Endothelial cell of umbilical vein (primary cell): ENCODE data around the gene MAP3K7CL. TPM values are rescaled to one million over a fixed set of nuclear protein-coding genes. Genes with fewer than 3 reads are reported as not detected.

Source experiments
- BruUV-seq: library from RNA; stranded (reverse); fragments of 400-500 nt; replicated peaks from 2 replicates; lab custom pipeline; 2021; lab: Mats Ljungman, UMichigan
- CTCF ChIA-PET: fragments of 300-600, 350-600 bp; sonication (Branson Sonifier 250); formaldehyde crosslinking; loops from one replicate; lab custom pipeline; 2021; ENCODE audit warnings: antibody characterized with exemption, inconsistent platforms; lab: Charles Lee
- POLR2A ChIA-PET: fragments of 300-600, 350-600 bp; sonication (Branson Sonifier 250); formaldehyde crosslinking; loops from one replicate; lab custom pipeline; 2021; ENCODE audit warnings: antibody characterized with exemption, inconsistent platforms; lab: Charles Lee
- DNase-seq: peaks from one replicate; pipeline ENCODE4 v3.0.0-alpha.2; 2011; ENCODE audit warnings: low read depth, low spot score
- FAIRE-seq: peaks from 2 replicates; lab custom pipeline; 2011; peaks lifted over from hg19 to GRCh38; lab: Jason Lieb, UNC
- H2AFZ ChIP-seq: 2 replicates; pipeline ENCODE4 v1.6.0; 2012; ENCODE audit warnings: low read depth, low read length, control low read depth, inconsistent platforms
- H3K27ac ChIP-seq: 2 replicates; pipeline ENCODE4 v1.5.1; 2011; ENCODE audit warnings: low read depth, mild to moderate bottlenecking, control low read depth, low read length, moderate library complexity; ENCODE audit not compliant: insufficient read depth
- H3K27me3 ChIP-seq, 2 experiments: 2 replicates each; pipeline versions ENCODE4 v1.6.0 to v1.6.1; 2011; ENCODE audit warnings: low read length in 2 of 2, mixed read lengths in 1 of 2; ENCODE audit not compliant: control insufficient read depth in 2 of 2, insufficient read depth in 2 of 2
- H3K36me3 ChIP-seq, 2 experiments: 2 replicates in 1 of 2; 3 replicates in 1 of 2; pipeline ENCODE4 v1.5.1; 2011; ENCODE audit warnings: low read length in 2 of 2, mild to moderate bottlenecking in 1 of 2, moderate library complexity in 1 of 2; ENCODE audit not compliant: control insufficient read depth in 2 of 2, insufficient read depth in 2 of 2; ENCODE audit errors: extremely low read depth in 1 of 2
- H3K4me1 ChIP-seq: 3 replicates; pipeline ENCODE4 v1.5.1; 2011; ENCODE audit warnings: mild to moderate bottlenecking, low read length; ENCODE audit not compliant: control insufficient read depth, insufficient read depth; ENCODE audit errors: extremely low read depth
- H3K4me2 ChIP-seq: 2 replicates; pipeline ENCODE4 v1.6.1; 2011; ENCODE audit warnings: low read length, control low read depth, mixed read lengths; ENCODE audit not compliant: insufficient read depth
- H3K4me3 ChIP-seq, 3 experiments: fragments of 200-600 bp in 1 of 3; sonication (generic), shearing (Covaris generic) in 1 of 3; replicated peaks in 1 of 3; 2 replicates each; pipeline ENCODE4 v1.5.1; 2011 to 2016; ENCODE audit warnings: control low read depth in 3 of 3, low read length in 3 of 3, mild to moderate bottlenecking in 2 of 3, inconsistent platforms in 1 of 3, low read depth in 1 of 3, moderate library complexity in 1 of 3; ENCODE audit not compliant: insufficient read depth in 1 of 3
- H3K79me2 ChIP-seq: 2 replicates; pipeline ENCODE4 v1.6.0; 2012; ENCODE audit warnings: low read length, inconsistent platforms; ENCODE audit not compliant: control insufficient read depth, insufficient read depth
- H3K9ac ChIP-seq: replicated peaks from 2 replicates; pipeline ENCODE3; 2011; ENCODE audit warnings: low read length, control low read depth; ENCODE audit not compliant: insufficient read depth; ENCODE audit errors: extremely low read depth
- H3K9me1 ChIP-seq: replicated peaks from 3 replicates; pipeline ENCODE4 v1.6.0; 2011; ENCODE audit warnings: mild to moderate bottlenecking, low read length; ENCODE audit not compliant: control insufficient read depth, insufficient read depth; ENCODE audit errors: extremely low read depth
- H3K9me3 ChIP-seq: replicated peaks from 2 replicates; pipeline ENCODE4 v1.5.1; 2012; ENCODE audit warnings: low read length, inconsistent platforms; ENCODE audit not compliant: control insufficient read depth, insufficient read depth
- H4K20me1 ChIP-seq: replicated peaks from 2 replicates; pipeline ENCODE3; 2011; ENCODE audit warnings: mild to moderate bottlenecking, low read length; ENCODE audit not compliant: control insufficient read depth, insufficient read depth; ENCODE audit errors: extremely low read depth
- CTCF ChIP-seq, 2 donors: IDR thresholded peaks; 1 replicate in 1 of 2; 2 replicates in 1 of 2; pipeline ENCODE4 v1.5.1; 2011; ENCODE audit warnings: low read length in 2 of 2, mild to moderate bottlenecking in 2 of 2, moderate library complexity in 2 of 2, control low read depth in 1 of 2, inconsistent platforms in 1 of 2, low read depth in 1 of 2; ENCODE audit not compliant: insufficient read depth in 1 of 2; ENCODE audit errors: extremely low read depth in 1 of 2
- EZH2 ChIP-seq: IDR thresholded peaks from 2 replicates; pipeline ENCODE4 v1.6.1; 2012; ENCODE audit warnings: borderline replicate concordance, low read depth, mild to moderate bottlenecking, moderate library complexity, low read length, inconsistent platforms; ENCODE audit not compliant: severe bottlenecking
- GATA2 ChIP-seq: IDR thresholded peaks from 2 replicates; pipeline ENCODE4 v1.7.0; 2011; ENCODE audit warnings: low read depth, mild to moderate bottlenecking, moderate library complexity, mixed read lengths, low read length; ENCODE audit not compliant: insufficient read length, insufficient read depth
- JUN ChIP-seq: IDR thresholded peaks from 2 replicates; pipeline ENCODE4 v1.6.1; 2011; ENCODE audit warnings: borderline replicate concordance, low read depth; ENCODE audit not compliant: insufficient read length, insufficient read depth
- MAX ChIP-seq: IDR thresholded peaks from 2 replicates; pipeline ENCODE4 v1.6.1; 2011; ENCODE audit not compliant: insufficient read depth, insufficient read length
- MYC ChIP-seq: IDR thresholded peaks from one replicate; pipeline ENCODE4 v1.6.1; 2011; ENCODE audit warnings: mild to moderate bottlenecking, low read depth, low read length
- dilution Hi-C: fragments of 300-500 bp; cut with MboI; formaldehyde crosslinking; loops from one replicate; pipeline ENCODE4 v1.15.0; 2019; ENCODE audit warnings: low sequenced_read_pairs; ENCODE audit not compliant: extremely low pct_ligation_motif_present
- intact Hi-C: fragments of 100-400 bp; cut with micrococcal nuclease; formaldehyde crosslinking; loops from one replicate; pipeline ENCODE4 v1.10.0; 2022
- polyA plus RNA-seq, 4 experiments: library from polyadenylated mRNA; depleted of rRNA in 3 of 4; stranded (reverse) in 3 of 4; unstranded in 1 of 4; fragments of >200 nt; gene quantifications; 2 replicates each; pipeline versions ENCODE4 v1.2.1 to v1.2.3, GENCODE V29; 2011 to 2012; ENCODE audit warnings: missing spikeins in 1 of 4
- total RNA-seq: library from RNA; stranded (reverse); gene quantifications from 2 replicates; pipeline ENCODE4 v1.2.3, GENCODE V29; 2021

MAP3K7CL gene
- total and polyA plus RNA-seq, 2 donors (not counting 3 experiments of a cell fraction or from before 2014, with no cell fraction given), result 6.1 to 8.1 TPM

- Histone ChIP-seq H3K9ac (no peak overlapping the region), H3K79me2 (no peaks in the 10 kb centered on the region), H3K27me3 (no peaks in the 10 kb centered on the region), H3K36me3 (peaks cover 0 to 2% of the 10 kb centered on the region in 2 experiments), H3K27ac (no peak overlapping the region), H3K9me1 (no peaks in the 10 kb centered on the region), H3K4me3 (no peak overlapping the region), H3K4me1 (no peaks in the 10 kb centered on the region), H3K9me3 (no peaks in the 10 kb centered on the region), H3K4me2 (no peak overlapping the region), H4K20me1 (no peaks in the 10 kb centered on the region), H2AFZ (no peak overlapping the region)
- ChIA-PET CTCF (interaction anchor here (0.8 to 1.2 kb wide), 4 partner anchors 10 to 275 kb away, joined by 3 read pairs; no protein-coding TSS in a partner anchor), POLR2A (no interaction called here)
- FAIRE-seq, result no peak
- intact Hi-C loops (no loop called here), dilution Hi-C loops (no loop called here)
- no TSS peak for BruUV-seq
- DNase-seq, result no peak
- no peak for TF ChIP-seq MYC
- TF ChIP-seq CTCF (IDR thresholded peaks at IDR 0.05; ENCODE audit: extremely low read depth in 1 of 2, insufficient read depth in 1 of 2, low read depth in 1 of 2, low read length in 2 of 2), result no peak
- no peak for TF ChIP-seq EZH2
- TF ChIP-seq JUN, result no peak
- TF ChIP-seq GATA2, result no peak
- TF ChIP-seq MAX, result no peak
Measured at GRCh38 chr21:29098156-29098555, 32.3 kb upstream of the MAP3K7CL start.
